ENCODE measurements around the gene AHCYL2. TPM values are rescaled to one million over a fixed set of nuclear protein-coding genes. Genes with fewer than 3 reads are reported as not detected.

The AHCYL2 gene
- total and polyA plus RNA-seq, 12 donors: 6.6 to 57.1 (median 21.7) TPM

DNA sequence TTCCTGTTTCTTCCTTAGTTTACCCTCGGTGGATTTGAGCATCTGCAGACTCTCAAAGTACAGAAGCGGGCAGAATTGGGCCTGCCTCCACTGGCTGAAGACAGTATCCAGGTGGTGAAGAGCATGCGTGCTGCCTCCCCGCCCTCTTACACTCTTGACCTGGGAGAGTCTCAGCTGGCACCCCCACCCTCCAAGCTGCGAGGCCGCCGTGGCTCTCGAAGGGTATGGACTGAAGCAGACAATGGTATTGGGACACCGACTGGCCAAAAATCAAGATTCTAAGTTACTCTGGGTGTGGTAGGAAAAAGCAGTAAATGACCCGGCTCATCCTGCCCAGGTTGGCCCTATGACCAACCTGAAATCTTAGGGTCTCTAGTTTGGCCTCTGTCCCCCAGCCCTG, 231.6 kb downstream of the AHCYL2 start:
- intact Hi-C loops (cut with DNase I): no loop called here
- Histone ChIP-seq H3K9me3 (replicated peaks in 1 of 3) (no peaks in the 10 kb centered on the region), H3K4me1 (replicated peaks in 1 of 2) (no peaks in the 10 kb centered on the region), H3K27me3 (no peaks in the 10 kb centered on the region), H3K27ac (no peak overlapping the region), H3K4me3 (no peak overlapping the region), H3K36me3 (replicated peaks in 1 of 2) (no peaks in the 10 kb centered on the region)
- WGBS, 4 donors: 93 to 98% (median 95%) methylated on average over 10 of the region's 10 CpGs
- TF ChIP-seq, protein P1, sequence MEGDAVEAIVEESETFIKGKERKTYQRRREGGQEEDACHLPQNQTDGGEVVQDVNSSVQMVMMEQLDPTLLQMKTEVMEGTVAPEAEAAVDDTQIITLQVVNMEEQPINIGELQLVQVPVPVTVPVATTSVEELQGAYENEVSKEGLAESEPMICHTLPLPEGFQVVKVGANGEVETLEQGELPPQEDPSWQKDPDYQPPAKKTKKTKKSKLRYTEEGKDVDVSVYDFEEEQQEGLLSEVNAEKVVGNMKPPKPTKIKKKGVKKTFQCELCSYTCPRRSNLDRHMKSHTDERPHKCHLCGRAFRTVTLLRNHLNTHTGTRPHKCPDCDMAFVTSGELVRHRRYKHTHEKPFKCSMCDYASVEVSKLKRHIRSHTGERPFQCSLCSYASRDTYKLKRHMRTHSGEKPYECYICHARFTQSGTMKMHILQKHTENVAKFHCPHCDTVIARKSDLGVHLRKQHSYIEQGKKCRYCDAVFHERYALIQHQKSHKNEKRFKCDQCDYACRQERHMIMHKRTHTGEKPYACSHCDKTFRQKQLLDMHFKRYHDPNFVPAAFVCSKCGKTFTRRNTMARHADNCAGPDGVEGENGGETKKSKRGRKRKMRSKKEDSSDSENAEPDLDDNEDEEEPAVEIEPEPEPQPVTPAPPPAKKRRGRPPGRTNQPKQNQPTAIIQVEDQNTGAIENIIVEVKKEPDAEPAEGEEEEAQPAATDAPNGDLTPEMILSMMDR (IDR thresholded peaks at IDR 0.05): no peak
- no peak for DNase-seq

DNA sequence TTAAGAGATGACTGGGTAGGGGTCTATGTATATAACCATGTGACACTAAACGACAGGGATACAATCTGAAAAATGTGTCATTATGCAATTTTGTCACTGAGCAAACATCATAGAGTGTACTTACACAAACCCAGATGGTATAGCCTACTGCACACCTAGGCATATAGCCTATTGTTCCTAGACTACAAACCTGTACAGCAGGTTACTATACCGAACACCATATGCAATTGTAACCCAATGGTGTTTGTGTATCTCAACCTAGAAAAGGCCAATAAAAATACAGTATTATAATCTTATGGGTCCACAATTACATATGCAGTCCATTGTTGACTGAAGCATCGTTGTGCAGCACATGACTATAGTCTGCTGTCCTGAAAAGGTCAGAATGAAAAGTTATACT, 232.3 kb downstream of the AHCYL2 start:
- WGBS, 4 donors: 92 to 95% (median 92%) methylated on average over 3 of the region's 3 CpGs
- Histone ChIP-seq H3K27me3 (no peaks in the 10 kb centered on the region), H3K9me3 (replicated peaks in 1 of 3) (no peaks in the 10 kb centered on the region), H3K4me1 (replicated peaks in 1 of 2) (no peaks in the 10 kb centered on the region), H3K27ac (no peak overlapping the region), H3K4me3 (no peak overlapping the region), H3K36me3 (replicated peaks in 1 of 2) (no peaks in the 10 kb centered on the region)
- intact Hi-C loops (cut with DNase I): no loop called here
- TF ChIP-seq, protein P1 (IDR thresholded peaks at IDR 0.05): no peak
- TF ChIP-seq POLR2A (IDR thresholded peaks at IDR 0.05): no peak
- no peak for DNase-seq

DNA sequence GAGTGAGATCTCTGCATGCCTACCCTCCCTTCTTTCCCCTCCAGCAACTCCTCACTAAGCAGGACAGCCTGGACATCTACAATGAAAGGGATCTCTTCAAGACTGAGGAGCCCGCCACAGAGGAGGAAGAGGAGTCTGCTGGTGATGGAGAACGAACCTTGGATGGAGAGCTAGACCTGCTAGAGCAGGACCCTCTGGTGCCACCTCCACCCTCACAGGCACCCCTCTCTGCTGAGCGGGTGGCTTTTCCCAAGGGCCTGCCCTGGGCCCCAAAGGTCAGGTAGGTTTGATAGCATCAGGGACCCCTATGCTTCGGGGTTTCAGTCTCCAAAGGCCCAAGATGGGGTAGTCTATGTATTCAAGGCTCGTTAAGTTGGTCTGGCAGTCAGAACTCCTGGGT, 233.3 kb downstream of the AHCYL2 start:
- Histone ChIP-seq H3K36me3 (replicated peaks in 1 of 2) (no peaks in the 10 kb centered on the region), H3K4me1 (replicated peaks in 1 of 2) (no peaks in the 10 kb centered on the region), H3K4me3 (no peak overlapping the region), H3K27ac (no peak overlapping the region), H3K9me3 (replicated peaks in 1 of 3) (no peaks in the 10 kb centered on the region), H3K27me3 (no peaks in the 10 kb centered on the region)
- 97 to 100% (median 99%) methylated on average over 5 of the region's 5 CpGs for WGBS, 4 donors
- no peak for TF ChIP-seq POLR2A (IDR thresholded peaks at IDR 0.05)
- TF ChIP-seq, protein P1 (IDR thresholded peaks at IDR 0.05): no peak
- no peak for DNase-seq
- intact Hi-C loops (cut with DNase I): no loop called here

DNA sequence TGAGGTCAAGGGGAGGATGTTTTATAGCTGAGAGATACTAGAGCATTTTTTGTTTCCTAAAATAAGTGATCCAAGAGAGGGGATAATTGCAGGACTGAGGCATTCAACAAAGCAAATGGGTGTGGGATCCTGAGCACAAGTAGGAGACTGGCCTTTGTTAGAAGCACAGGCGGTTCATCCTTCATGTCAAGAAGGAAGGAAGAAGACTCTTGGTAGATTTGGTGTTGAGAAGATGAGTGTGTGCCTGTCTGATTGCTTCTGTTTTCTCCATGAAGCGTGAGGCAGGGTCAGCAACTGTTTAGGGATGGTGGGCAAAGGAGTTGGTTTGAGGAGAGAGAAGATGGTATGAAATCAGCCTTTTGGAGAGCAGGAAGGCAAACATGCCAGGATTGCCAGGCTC, 237.0 kb downstream of the AHCYL2 start:
- H3K36me3 ChIP-seq (replicated peaks in 1 of 2): no peaks in the 10 kb centered on the region

More for the DNA sequence above, 237.0 kb downstream of the AHCYL2 start:
- Histone ChIP-seq H3K4me3 (no peak overlapping the region), H3K27me3 (no peaks in the 10 kb centered on the region), H3K27ac (no peak overlapping the region), H3K9me3 (replicated peaks in 1 of 3) (no peaks in the 10 kb centered on the region), H3K4me1 (replicated peaks in 1 of 2) (no peaks in the 10 kb centered on the region)
- intact Hi-C loops (cut with DNase I): loop anchor here in 1 of 2 donors (10.0 kb wide), 1 partner anchor 247 kb away; no protein-coding TSS in a partner anchor
- no peak for DNase-seq
- TF ChIP-seq, protein P1 (IDR thresholded peaks at IDR 0.05): no peak
- TF ChIP-seq POLR2A (IDR thresholded peaks at IDR 0.05): no peak
- 96 to 100% (median 97%) methylated on average over 2 of the region's 2 CpGs for WGBS, 4 donors

Data from adrenal gland (tissue), 12 donors.